Neural progenitor cell (in vitro differentiated cells): ENCODE results near the gene SLC48A1.

Experiments
- CTCF ChIP-seq: fragments of 200-600 bp; sonication (generic); IDR thresholded peaks from 2 replicates; pipeline ENCODE4 v1.5.1; 2017; ENCODE audit warnings: antibody characterized with exemption, mild to moderate bottlenecking
- EZH2 ChIP-seq: fragments of 200-600 bp; sonication (generic); IDR thresholded peaks from 2 replicates; pipeline ENCODE4 v1.6.1; 2017; ENCODE audit warnings: antibody characterized with exemption, mild to moderate bottlenecking, moderate library complexity
- EZH2phosphoT487 ChIP-seq: fragments of 200-600 bp; sonication (generic); IDR thresholded peaks from 2 replicates; pipeline ENCODE4 v1.6.1; 2017; ENCODE audit warnings: antibody characterized with exemption

- TF ChIP-seq CTCF (peak; percentile 50), EZH2phosphoT487 (no peak), EZH2 (no peak)
These were observed 29.3 kb downstream of the SLC48A1 start for GRCh38 chr12:47802312-47802711.
